Lower leg skin (tissue), 3 donors: ENCODE data around the gene RELL1.

Experiments
- POLR2A ChIP-seq, 2 donors: fragments of 450-650 bp; IDR thresholded peaks; one replicate each; pipeline ENCODE4 v1.6.1; 2016 to 2017; ENCODE audit warnings: antibody characterized with exemption in 2 of 2, mild to moderate bottlenecking in 1 of 2, moderate library complexity in 1 of 2
- TF ChIP-seq, protein P1 (sequence below), 3 donors: fragments of 450-650 bp; IDR thresholded peaks; one replicate each; pipeline ENCODE4 v1.5.1; 2016; ENCODE audit warnings: antibody characterized with exemption in 3 of 3, mild to moderate bottlenecking in 3 of 3, moderate library complexity in 2 of 3

DNA sequence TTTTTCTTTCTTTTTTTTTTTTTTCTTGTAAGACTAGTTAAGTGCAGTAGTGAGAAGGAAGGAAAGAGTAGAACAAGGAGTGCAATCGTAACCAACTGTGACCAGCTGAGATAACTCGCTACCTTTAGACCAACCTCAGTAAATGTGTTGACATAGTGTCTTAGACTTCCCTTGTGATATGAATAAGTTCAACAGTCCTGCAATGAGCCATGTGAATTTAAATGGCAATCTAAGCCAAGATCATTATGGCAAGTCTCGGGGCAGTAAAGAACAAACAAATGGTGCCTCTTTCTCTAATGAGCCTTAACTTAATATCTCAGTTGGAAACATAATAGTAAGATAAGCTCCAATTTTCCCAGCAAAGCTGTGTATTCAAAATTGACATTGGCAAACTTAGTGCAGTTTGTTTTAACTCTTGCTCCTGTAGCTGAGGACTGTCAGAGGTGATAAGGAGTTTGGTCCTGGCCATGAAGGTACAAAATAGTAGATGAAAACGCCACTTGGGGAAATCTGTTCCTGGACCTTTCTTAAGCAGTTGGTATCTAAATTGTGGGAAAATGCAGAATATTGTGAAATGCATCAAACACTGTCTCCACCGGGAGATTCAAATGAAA, 13.8 kb upstream of the RELL1 start:
- TF ChIP-seq POLR2A (IDR thresholded peaks at IDR 0.05): no peak
- TF ChIP-seq, protein P1, sequence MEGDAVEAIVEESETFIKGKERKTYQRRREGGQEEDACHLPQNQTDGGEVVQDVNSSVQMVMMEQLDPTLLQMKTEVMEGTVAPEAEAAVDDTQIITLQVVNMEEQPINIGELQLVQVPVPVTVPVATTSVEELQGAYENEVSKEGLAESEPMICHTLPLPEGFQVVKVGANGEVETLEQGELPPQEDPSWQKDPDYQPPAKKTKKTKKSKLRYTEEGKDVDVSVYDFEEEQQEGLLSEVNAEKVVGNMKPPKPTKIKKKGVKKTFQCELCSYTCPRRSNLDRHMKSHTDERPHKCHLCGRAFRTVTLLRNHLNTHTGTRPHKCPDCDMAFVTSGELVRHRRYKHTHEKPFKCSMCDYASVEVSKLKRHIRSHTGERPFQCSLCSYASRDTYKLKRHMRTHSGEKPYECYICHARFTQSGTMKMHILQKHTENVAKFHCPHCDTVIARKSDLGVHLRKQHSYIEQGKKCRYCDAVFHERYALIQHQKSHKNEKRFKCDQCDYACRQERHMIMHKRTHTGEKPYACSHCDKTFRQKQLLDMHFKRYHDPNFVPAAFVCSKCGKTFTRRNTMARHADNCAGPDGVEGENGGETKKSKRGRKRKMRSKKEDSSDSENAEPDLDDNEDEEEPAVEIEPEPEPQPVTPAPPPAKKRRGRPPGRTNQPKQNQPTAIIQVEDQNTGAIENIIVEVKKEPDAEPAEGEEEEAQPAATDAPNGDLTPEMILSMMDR (IDR thresholded peaks at IDR 0.05): no peak
